ENCODE results near the gene FARS2. TPM values are rescaled to one million over a fixed set of nuclear protein-coding genes. Genes with fewer than 3 reads are reported as not detected.

Gene FARS2
- total and polyA plus RNA-seq, 7 donors, result 10.6 to 17.5 (median 14.4) TPM

- ATAC-seq (peak; percentile 87 to 96 (median 92)), DNase-seq (no peak)
- Histone ChIP-seq H3K9me3 (no peaks in the 10 kb centered on the region), H3K36me3 (ENCODE audit: insufficient read depth in 1 of 2, low read depth in 1 of 2) (no peaks in the 10 kb centered on the region), H3K27me3 (ENCODE audit: insufficient read depth in 3 of 3, low read length in 2 of 3) (no peaks in the 10 kb centered on the region), H3K4me3 (no peak overlapping the region), H3K27ac (peak overlapping the region; percentile 47), H3K4me1 (peaks cover 17% of the 10 kb centered on the region)
- WGBS, 3 donors, result 49 to 65% (median 53%) methylated on average over 4 of the region's 4 CpGs
- TF ChIP-seq, protein P1, sequence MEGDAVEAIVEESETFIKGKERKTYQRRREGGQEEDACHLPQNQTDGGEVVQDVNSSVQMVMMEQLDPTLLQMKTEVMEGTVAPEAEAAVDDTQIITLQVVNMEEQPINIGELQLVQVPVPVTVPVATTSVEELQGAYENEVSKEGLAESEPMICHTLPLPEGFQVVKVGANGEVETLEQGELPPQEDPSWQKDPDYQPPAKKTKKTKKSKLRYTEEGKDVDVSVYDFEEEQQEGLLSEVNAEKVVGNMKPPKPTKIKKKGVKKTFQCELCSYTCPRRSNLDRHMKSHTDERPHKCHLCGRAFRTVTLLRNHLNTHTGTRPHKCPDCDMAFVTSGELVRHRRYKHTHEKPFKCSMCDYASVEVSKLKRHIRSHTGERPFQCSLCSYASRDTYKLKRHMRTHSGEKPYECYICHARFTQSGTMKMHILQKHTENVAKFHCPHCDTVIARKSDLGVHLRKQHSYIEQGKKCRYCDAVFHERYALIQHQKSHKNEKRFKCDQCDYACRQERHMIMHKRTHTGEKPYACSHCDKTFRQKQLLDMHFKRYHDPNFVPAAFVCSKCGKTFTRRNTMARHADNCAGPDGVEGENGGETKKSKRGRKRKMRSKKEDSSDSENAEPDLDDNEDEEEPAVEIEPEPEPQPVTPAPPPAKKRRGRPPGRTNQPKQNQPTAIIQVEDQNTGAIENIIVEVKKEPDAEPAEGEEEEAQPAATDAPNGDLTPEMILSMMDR (IDR thresholded peaks at IDR 0.05), result no peak
- intact Hi-C loops (cut with DNase I), result loop anchor here in 1 of 2 donors (5.0 kb wide), 1 partner anchor 177 kb away; no protein-coding TSS in a partner anchor
Observed at GRCh38 chr6:5634525-5634924, 373.2 kb downstream of the FARS2 start.

GRCh38 chr6:5636210-5637030 is 375.1 kb downstream of the FARS2 start:
- peaks cover 11% of the 10 kb centered on the region for H3K4me1 ChIP-seq
- intact Hi-C loops (cut with DNase I), result no loop called here
- no peaks in the 10 kb centered on the region for H3K36me3 ChIP-seq (ENCODE audit: insufficient read depth in 1 of 2, low read depth in 1 of 2)
- no peak overlapping the region for H3K4me3 ChIP-seq
- H3K27ac ChIP-seq, result no peak overlapping the region
- TF ChIP-seq, protein P1 (IDR thresholded peaks at IDR 0.05), result no peak
- peaks cover 9% of the 10 kb centered on the region for H3K9me3 ChIP-seq
- no peak for DNase-seq
- ATAC-seq, result no peak
- H3K27me3 ChIP-seq (ENCODE audit: insufficient read depth in 3 of 3, low read length in 2 of 3), result no peaks in the 10 kb centered on the region
- WGBS, 3 donors, result 79 to 83% (median 79%) methylated on average over 16 of the region's 16 CpGs

- no peak overlapping the region for H3K27ac ChIP-seq
- peaks cover 11% of the 10 kb centered on the region for H3K4me1 ChIP-seq
- H3K4me3 ChIP-seq, result no peak overlapping the region
- WGBS, 3 donors, result 73 to 88% (median 77%) methylated on average over 5 of the region's 5 CpGs
- no peaks in the 10 kb centered on the region for H3K36me3 ChIP-seq (ENCODE audit: insufficient read depth in 1 of 2, low read depth in 1 of 2)
- DNase-seq, result no peak
- intact Hi-C loops (cut with DNase I), result no loop called here
- H3K27me3 ChIP-seq (ENCODE audit: insufficient read depth in 3 of 3, low read length in 2 of 3), result no peaks in the 10 kb centered on the region
- ATAC-seq, result no peak
- H3K9me3 ChIP-seq, result peaks cover 9% of the 10 kb centered on the region
- TF ChIP-seq, protein P1 (IDR thresholded peaks at IDR 0.05), result no peak
Observed at GRCh38 chr6:5637714-5638113, 376.4 kb downstream of the FARS2 start.

DNA sequence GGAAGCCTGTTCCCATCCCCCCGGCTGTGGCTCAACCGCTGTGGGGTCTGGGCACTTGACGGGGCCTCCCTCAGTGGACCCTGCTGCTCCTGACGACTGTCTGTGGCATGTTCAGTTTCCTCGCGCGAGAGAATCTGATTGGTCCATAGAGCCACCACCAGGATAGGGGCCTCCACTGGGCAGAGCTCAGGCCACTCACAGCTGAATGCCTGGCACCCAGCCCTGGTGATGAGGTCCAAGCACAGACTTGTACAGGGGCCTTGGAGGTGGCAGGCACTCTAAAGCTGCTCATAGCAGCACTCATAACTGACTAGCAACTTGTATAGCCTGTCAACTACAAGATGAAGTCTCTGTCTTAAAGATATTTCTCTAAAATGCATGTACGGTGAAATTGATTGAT is 377.4 kb downstream of the FARS2 start:
- Histone ChIP-seq H3K4me1 (peaks cover 11% of the 10 kb centered on the region), H3K9me3 (peaks cover 9% of the 10 kb centered on the region), H3K27me3 (ENCODE audit: insufficient read depth in 3 of 3, low read length in 2 of 3) (no peaks in the 10 kb centered on the region), H3K27ac (no peak overlapping the region), H3K4me3 (no peak overlapping the region), H3K36me3 (ENCODE audit: insufficient read depth in 1 of 2, low read depth in 1 of 2) (no peaks in the 10 kb centered on the region)
- TF ChIP-seq, protein P1 (IDR thresholded peaks at IDR 0.05), result no peak
- 83 to 89% (median 88%) methylated on average over 8 of the region's 8 CpGs for WGBS, 3 donors
- DNase-seq (no peak), ATAC-seq (no peak)
- intact Hi-C loops (cut with DNase I), result no loop called here
